DMS153 treated with DMSO at 0.1 percent for 48 hours (cell line): ENCODE measurements around the gene IGSF8.
"Not testable (repeated sequence)": the region's sequence is repeated elsewhere in the genome, so short reads cannot be mapped to it uniquely, and the experiment has no call there.

Experiments used
- DNase-seq: peaks from one replicate; lab custom pipeline; 2025; ENCODE audit not compliant: unreplicated experiment; lab: John Stamatoyannopoulos, UW

Gene IGSF8

GRCh38 chr1:160069460-160070231, 28.8 kb downstream of the IGSF8 start, which contains the start of gene KCNJ10:
KCNJ10 (minus strand) TSS chr1:160070160; CDS start chr1:160042532, 27,628 bp downstream.
- DNase-seq = no peak

- no peak for DNase-seq
Observed at GRCh38 chr1:160068225-160068624, 30.2 kb downstream of the IGSF8 start.

- DNase-seq = no peak
Observed at GRCh38 chr1:160066829-160067745, 31.3 kb downstream of the IGSF8 start.

- no peak for DNase-seq
Observed at GRCh38 chr1:160064746-160065145, 33.7 kb downstream of the IGSF8 start.

- DNase-seq = no peak
Observed at GRCh38 chr1:160064164-160064563, 34.3 kb downstream of the IGSF8 start.

GRCh38 chr1:160063176-160063575, 35.2 kb downstream of the IGSF8 start:
- no peak for DNase-seq

GRCh38 chr1:160062230-160062532, 36.2 kb downstream of the IGSF8 start:
- no peak for DNase-seq

- DNase-seq = no peak
Observed at GRCh38 chr1:160061369-160062229, 36.8 kb downstream of the IGSF8 start.

GRCh38 chr1:160058087-160058486, 40.3 kb downstream of the IGSF8 start:
- DNase-seq = no peak

- no peak for DNase-seq
Observed at GRCh38 chr1:160056648-160057169, 41.7 kb downstream of the IGSF8 start.

- DNase-seq = no peak
Observed at GRCh38 chr1:160053548-160054365, 44.7 kb downstream of the IGSF8 start.

- DNase-seq = no peak
Observed at GRCh38 chr1:160052936-160053335, 45.5 kb downstream of the IGSF8 start.

- DNase-seq = no peak
Observed at GRCh38 chr1:160050619-160051018, 47.8 kb downstream of the IGSF8 start.

GRCh38 chr1:160050182-160050581, 48.2 kb downstream of the IGSF8 start:
- not testable (repeated sequence) for DNase-seq

- no peak for DNase-seq
Observed at GRCh38 chr1:160049101-160049500, 49.3 kb downstream of the IGSF8 start.

- no peak for DNase-seq
Observed at GRCh38 chr1:160048335-160048734, 50.1 kb downstream of the IGSF8 start.

- no peak for DNase-seq
Observed at GRCh38 chr1:160047111-160047991, 51.1 kb downstream of the IGSF8 start.

GRCh38 chr1:160046494-160047110, 51.8 kb downstream of the IGSF8 start:
- DNase-seq = no peak

- DNase-seq = no peak
Observed at GRCh38 chr1:160045653-160046052, 52.8 kb downstream of the IGSF8 start.
